Endothelial cell of umbilical vein (primary cell): ENCODE measurements around the gene NBR1. TPM values are rescaled to one million over a fixed set of nuclear protein-coding genes. Genes with fewer than 3 reads are reported as not detected.

Experiments used
- BruUV-seq: library from RNA; stranded (reverse); fragments of 400-500 nt; replicated peaks from 2 replicates; lab custom pipeline; 2021; lab: Mats Ljungman, UMichigan
- CTCF ChIA-PET: fragments of 300-600, 350-600 bp; sonication (Branson Sonifier 250); formaldehyde crosslinking; loops from one replicate; lab custom pipeline; 2021; ENCODE audit warnings: antibody characterized with exemption, inconsistent platforms; lab: Charles Lee
- POLR2A ChIA-PET: fragments of 300-600, 350-600 bp; sonication (Branson Sonifier 250); formaldehyde crosslinking; loops from one replicate; lab custom pipeline; 2021; ENCODE audit warnings: antibody characterized with exemption, inconsistent platforms; lab: Charles Lee
- DNase-seq: peaks from one replicate; pipeline ENCODE4 v3.0.0-alpha.2; 2011; ENCODE audit warnings: low read depth, low spot score
- FAIRE-seq: peaks from 2 replicates; lab custom pipeline; 2011; peaks lifted over from hg19 to GRCh38; lab: Jason Lieb, UNC
- H2AFZ ChIP-seq: 2 replicates; pipeline ENCODE4 v1.6.0; 2012; ENCODE audit warnings: low read depth, low read length, control low read depth, inconsistent platforms
- H3K27ac ChIP-seq: 2 replicates; pipeline ENCODE4 v1.5.1; 2011; ENCODE audit warnings: low read depth, mild to moderate bottlenecking, control low read depth, low read length, moderate library complexity; ENCODE audit not compliant: insufficient read depth
- H3K27me3 ChIP-seq, 2 experiments: 2 replicates each; pipeline versions ENCODE4 v1.6.0 to v1.6.1; 2011; ENCODE audit warnings: low read length in 2 of 2, mixed read lengths in 1 of 2; ENCODE audit not compliant: control insufficient read depth in 2 of 2, insufficient read depth in 2 of 2
- H3K36me3 ChIP-seq, 2 experiments: 2 replicates in 1 of 2; 3 replicates in 1 of 2; pipeline ENCODE4 v1.5.1; 2011; ENCODE audit warnings: low read length in 2 of 2, mild to moderate bottlenecking in 1 of 2, moderate library complexity in 1 of 2; ENCODE audit not compliant: control insufficient read depth in 2 of 2, insufficient read depth in 2 of 2; ENCODE audit errors: extremely low read depth in 1 of 2
- H3K4me1 ChIP-seq: 3 replicates; pipeline ENCODE4 v1.5.1; 2011; ENCODE audit warnings: mild to moderate bottlenecking, low read length; ENCODE audit not compliant: control insufficient read depth, insufficient read depth; ENCODE audit errors: extremely low read depth
- H3K4me2 ChIP-seq: 2 replicates; pipeline ENCODE4 v1.6.1; 2011; ENCODE audit warnings: low read length, control low read depth, mixed read lengths; ENCODE audit not compliant: insufficient read depth
- H3K4me3 ChIP-seq, 3 experiments: fragments of 200-600 bp in 1 of 3; sonication (generic), shearing (Covaris generic) in 1 of 3; replicated peaks in 1 of 3; 2 replicates each; pipeline ENCODE4 v1.5.1; 2011 to 2016; ENCODE audit warnings: control low read depth in 3 of 3, low read length in 3 of 3, mild to moderate bottlenecking in 2 of 3, inconsistent platforms in 1 of 3, low read depth in 1 of 3, moderate library complexity in 1 of 3; ENCODE audit not compliant: insufficient read depth in 1 of 3
- H3K79me2 ChIP-seq: 2 replicates; pipeline ENCODE4 v1.6.0; 2012; ENCODE audit warnings: low read length, inconsistent platforms; ENCODE audit not compliant: control insufficient read depth, insufficient read depth
- H3K9ac ChIP-seq: replicated peaks from 2 replicates; pipeline ENCODE3; 2011; ENCODE audit warnings: low read length, control low read depth; ENCODE audit not compliant: insufficient read depth; ENCODE audit errors: extremely low read depth
- H3K9me1 ChIP-seq: replicated peaks from 3 replicates; pipeline ENCODE4 v1.6.0; 2011; ENCODE audit warnings: mild to moderate bottlenecking, low read length; ENCODE audit not compliant: control insufficient read depth, insufficient read depth; ENCODE audit errors: extremely low read depth
- H3K9me3 ChIP-seq: replicated peaks from 2 replicates; pipeline ENCODE4 v1.5.1; 2012; ENCODE audit warnings: low read length, inconsistent platforms; ENCODE audit not compliant: control insufficient read depth, insufficient read depth
- H4K20me1 ChIP-seq: replicated peaks from 2 replicates; pipeline ENCODE3; 2011; ENCODE audit warnings: mild to moderate bottlenecking, low read length; ENCODE audit not compliant: control insufficient read depth, insufficient read depth; ENCODE audit errors: extremely low read depth
- FOS ChIP-seq: IDR thresholded peaks from 2 replicates; pipeline ENCODE4 v1.6.1; 2011; ENCODE audit warnings: mild to moderate bottlenecking, low read length, moderate library complexity, borderline replicate concordance; ENCODE audit not compliant: insufficient read depth
- GATA2 ChIP-seq: IDR thresholded peaks from 2 replicates; pipeline ENCODE4 v1.7.0; 2011; ENCODE audit warnings: low read depth, mild to moderate bottlenecking, moderate library complexity, mixed read lengths, low read length; ENCODE audit not compliant: insufficient read length, insufficient read depth
- JUN ChIP-seq: IDR thresholded peaks from 2 replicates; pipeline ENCODE4 v1.6.1; 2011; ENCODE audit warnings: borderline replicate concordance, low read depth; ENCODE audit not compliant: insufficient read length, insufficient read depth
- POLR2AphosphoS5 ChIP-seq: IDR thresholded peaks from 2 replicates; pipeline ENCODE4 v1.6.1; 2012; ENCODE audit warnings: low read depth, mild to moderate bottlenecking, control low read depth, low read length, moderate library complexity; ENCODE audit not compliant: insufficient read depth
- dilution Hi-C: fragments of 300-500 bp; cut with MboI; formaldehyde crosslinking; loops from one replicate; pipeline ENCODE4 v1.15.0; 2019; ENCODE audit warnings: low sequenced_read_pairs; ENCODE audit not compliant: extremely low pct_ligation_motif_present
- intact Hi-C: fragments of 100-400 bp; cut with micrococcal nuclease; formaldehyde crosslinking; loops from one replicate; pipeline ENCODE4 v1.10.0; 2022
- polyA plus RNA-seq, 4 experiments: library from polyadenylated mRNA; depleted of rRNA in 3 of 4; stranded (reverse) in 3 of 4; unstranded in 1 of 4; fragments of >200 nt; gene quantifications; 2 replicates each; pipeline versions ENCODE4 v1.2.1 to v1.2.3, GENCODE V29; 2011 to 2012; ENCODE audit warnings: missing spikeins in 1 of 4
- total RNA-seq: library from RNA; stranded (reverse); gene quantifications from 2 replicates; pipeline ENCODE4 v1.2.3, GENCODE V29; 2021

NBR1 gene
- total and polyA plus RNA-seq, 2 donors (not counting 3 experiments of a cell fraction or from before 2014, with no cell fraction given), result 26.4 to 57.0 TPM

DNA sequence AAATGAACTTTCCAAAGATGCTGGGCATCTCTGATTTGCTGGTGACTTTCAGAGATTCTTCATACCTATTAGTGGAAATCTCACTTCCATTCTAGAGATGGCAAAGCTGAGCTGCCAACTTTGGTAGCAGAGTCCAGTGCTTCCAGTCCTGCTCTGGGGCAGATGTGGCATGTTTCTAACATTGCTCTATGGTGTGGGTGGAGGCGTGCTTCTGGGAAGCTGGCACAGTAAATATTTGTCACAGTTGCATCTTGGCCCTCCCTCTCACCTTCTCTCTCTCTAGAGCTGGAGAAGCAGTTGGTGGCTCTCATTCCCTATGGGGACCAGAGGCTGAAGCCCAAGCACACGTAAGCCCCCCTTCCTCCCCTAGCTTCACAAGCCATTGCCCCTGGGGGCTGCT is 42.5 kb downstream of the NBR1 start:
- Histone ChIP-seq H3K79me2 (peaks cover 5% of the 10 kb centered on the region), H3K27me3 (no peaks in the 10 kb centered on the region), H4K20me1 (no peaks in the 10 kb centered on the region), H3K9me3 (no peaks in the 10 kb centered on the region), H3K9me1 (no peaks in the 10 kb centered on the region), H3K27ac (no peak overlapping the region), H2AFZ (no peak overlapping the region), H3K4me2 (no peak overlapping the region), H3K36me3 (peaks cover 9 to 25% of the 10 kb centered on the region in 2 experiments), H3K4me3 (no peak overlapping the region), H3K9ac (no peak overlapping the region), H3K4me1 (peaks cover 16% of the 10 kb centered on the region)
- dilution Hi-C loops, result no loop called here
- BruUV-seq, result no TSS peak
- FAIRE-seq, result no peak
- no peak for DNase-seq
- TF ChIP-seq GATA2 (no peak), POLR2AphosphoS5 (no peak)
- intact Hi-C loops, result no loop called here
- ChIA-PET CTCF (interaction anchor here (2.4 to 3.9 kb wide), 2 partner anchors 13 to 102 kb away, joined by 9 to 22 read pairs; no protein-coding TSS in a partner anchor), POLR2A (interaction anchor here (2.9 kb wide), 1 partner anchor 102 kb away, joined by 43 read pairs; no protein-coding TSS in a partner anchor)

DNA sequence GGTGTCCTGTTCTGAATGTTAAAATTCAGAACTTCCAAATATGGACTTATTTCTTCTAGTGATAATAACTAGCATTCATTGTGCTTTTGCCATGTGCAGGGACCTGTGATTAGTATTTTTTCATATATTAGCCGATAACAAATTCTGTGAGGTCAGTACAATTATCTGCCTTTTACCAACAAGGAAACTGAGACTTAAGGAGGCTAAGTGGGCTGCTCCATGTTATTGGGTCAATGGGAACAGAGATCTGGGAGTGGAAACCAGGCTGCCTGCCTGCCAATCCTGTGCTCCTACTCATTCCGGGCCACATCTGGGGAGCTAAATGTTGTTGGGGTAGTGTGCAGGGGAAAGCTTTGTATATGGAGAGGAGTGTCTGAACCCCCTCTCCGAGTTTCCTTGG is 44.3 kb downstream of the NBR1 start:
- no peak overlapping the region for H3K4me2 ChIP-seq
- no peak overlapping the region for H2AFZ ChIP-seq
- no peak overlapping the region for H3K9ac ChIP-seq
- no peak overlapping the region for H3K4me3 ChIP-seq
- CTCF ChIA-PET, result no interaction called here
- DNase-seq, result no peak
- H3K36me3 ChIP-seq, result peaks cover 9 to 19% of the 10 kb centered on the region in 2 experiments
- no peaks in the 10 kb centered on the region for H3K9me3 ChIP-seq
- POLR2A ChIA-PET, result interaction anchor here (2.6 kb wide), 1 partner anchor 100 kb away, joined by 10 read pairs; no protein-coding TSS in a partner anchor
- no peaks in the 10 kb centered on the region for H4K20me1 ChIP-seq
- H3K79me2 ChIP-seq, result peaks cover 5% of the 10 kb centered on the region
- no peak for FAIRE-seq
- dilution Hi-C loops, result no loop called here
- no peak overlapping the region for H3K27ac ChIP-seq
- H3K27me3 ChIP-seq, result no peaks in the 10 kb centered on the region
- intact Hi-C loops, result no loop called here
- TF ChIP-seq FOS (no peak), JUN (no peak)
- no peaks in the 10 kb centered on the region for H3K9me1 ChIP-seq
- no TSS peak for BruUV-seq
- peaks cover 16% of the 10 kb centered on the region for H3K4me1 ChIP-seq
